B cell (primary cell): Measurements from ENCODE around the gene CTNND1. TPM values are rescaled to one million over a fixed set of nuclear protein-coding genes. Genes with fewer than 3 reads are reported as not detected.

Source experiments
- ATAC-seq: fragments of 200-7000 bp; cut with Tn5 transposase; one replicate; pipeline ENCODE4 v1.10.0; 2021; ENCODE audit warnings: low read depth, mild to moderate bottlenecking, moderate number of reproducible peaks, moderate library complexity
- CTCF ChIA-PET: fragments of 350-600 bp; sonication (Branson Sonifier 250); formaldehyde crosslinking; loops from one replicate; lab custom pipeline; 2021; ENCODE audit warnings: antibody characterized with exemption, inconsistent platforms; lab: Charles Lee
- POLR2A ChIA-PET: fragments of 350-600 bp; sonication (Branson Sonifier 250); formaldehyde crosslinking; loops from one replicate; lab custom pipeline; 2021; ENCODE audit warnings: antibody characterized with exemption; lab: Charles Lee
- DNase-seq: peaks from one replicate; pipeline ENCODE4 v3.0.0; 2013
- H2AFZ ChIP-seq: 2 replicates; pipeline ENCODE4 v1.6.1; 2012; ENCODE audit warnings: mild to moderate bottlenecking, low read depth, low read length; ENCODE audit not compliant: insufficient read depth, poor library complexity, severe bottlenecking
- H3K27ac ChIP-seq, 2 donors: 1 replicate in 1 of 2; 2 replicates in 1 of 2; pipeline ENCODE4 v1.5.1; 2012 to 2013; ENCODE audit warnings: low read length in 2 of 2, mild to moderate bottlenecking in 2 of 2, moderate library complexity in 1 of 2
- H3K27me3 ChIP-seq, 4 experiments: fragments of 200-600 bp in 1 of 4; sonication (generic) in 1 of 4; replicated peaks in 1 of 4; 1 replicate in 2 of 4; 2 replicates in 2 of 4; pipeline versions ENCODE4 v1.6.1 to v1.7.0; 2013 to 2016; ENCODE audit warnings: low read length in 3 of 4, mild to moderate bottlenecking in 2 of 4, mixed read lengths in 1 of 4, moderate library complexity in 1 of 4; ENCODE audit not compliant: insufficient read depth in 4 of 4, control insufficient read depth in 3 of 4; ENCODE audit errors: control extremely low read depth in 1 of 4
- H3K36me3 ChIP-seq, 2 experiments: replicated peaks in 1 of 2; 1 replicate in 1 of 2; 2 replicates in 1 of 2; pipeline versions ENCODE4 v1.6.1 to v1.7.1; 2013; ENCODE audit warnings: low read length in 1 of 2; ENCODE audit not compliant: insufficient read depth in 2 of 2, control insufficient read depth in 1 of 2; ENCODE audit errors: control extremely low read depth in 1 of 2, extremely low read depth in 1 of 2
- H3K4me1 ChIP-seq, 2 donors: fragments of 200-600 bp in 1 of 2; sonication (generic) in 1 of 2; 1 replicate in 1 of 2; 2 replicates in 1 of 2; pipeline versions ENCODE4 v1.5.1 to v1.6.1; 2013 to 2017; ENCODE audit warnings: low read length in 2 of 2; ENCODE audit not compliant: control insufficient read depth in 2 of 2, insufficient read depth in 2 of 2
- H3K4me2 ChIP-seq: replicated peaks from 2 replicates; pipeline ENCODE3; 2012; ENCODE audit warnings: mild to moderate bottlenecking, low read depth, low read length; ENCODE audit not compliant: poor library complexity, severe bottlenecking
- H3K4me3 ChIP-seq, 5 experiments: fragments of 200-600 bp in 1 of 5; sonication (generic) in 1 of 5; 1 replicate in 3 of 5; 2 replicates in 2 of 5; pipeline versions ENCODE4 v1.5.1 to v1.7.0; 2011 to 2016; ENCODE audit warnings: low read length in 4 of 5, mild to moderate bottlenecking in 4 of 5, low read depth in 2 of 5, control low read depth in 1 of 5, moderate library complexity in 1 of 5; ENCODE audit not compliant: insufficient read depth in 1 of 5; ENCODE audit errors: control extremely low read depth in 1 of 5, extremely low read depth in 1 of 5
- H3K79me2 ChIP-seq: fragments of 200-600 bp; sonication (generic); one replicate; pipeline ENCODE4 v1.6.0; 2016; ENCODE audit warnings: low read length; ENCODE audit not compliant: control insufficient read depth, insufficient read depth
- H3K9ac ChIP-seq: fragments of 200-600 bp; sonication (generic); 2 replicates; pipeline ENCODE4 v1.6.1; 2017; ENCODE audit warnings: mild to moderate bottlenecking, low read length, moderate library complexity
- H3K9me3 ChIP-seq, 3 donors: one replicate each; pipeline versions ENCODE4 v1.6.1 to v1.7.1; 2013; ENCODE audit warnings: low read length in 2 of 3; ENCODE audit not compliant: control insufficient read depth in 2 of 3, insufficient read depth in 1 of 3; ENCODE audit errors: control extremely low read depth in 1 of 3
- H4K20me1 ChIP-seq: 2 replicates; pipeline ENCODE4 v1.6.0; 2012; ENCODE audit warnings: mild to moderate bottlenecking, low read length; ENCODE audit not compliant: insufficient read depth, control insufficient read depth, poor library complexity, severe bottlenecking
- H3K27ac Mint-ChIP-seq: one replicate; pipeline ENCODE4 v1.8.0; 2021; ENCODE audit warnings: mixed read lengths
- H3K27me3 Mint-ChIP-seq: one replicate; pipeline ENCODE4 v1.8.0; 2021; ENCODE audit warnings: mixed read lengths
- H3K4me1 Mint-ChIP-seq: one replicate; pipeline ENCODE4 v1.8.0; 2021; ENCODE audit warnings: mixed read lengths
- H3K4me3 Mint-ChIP-seq: one replicate; pipeline ENCODE4 v1.8.0; 2021; ENCODE audit warnings: mixed read lengths
- H3K9me3 Mint-ChIP-seq: one replicate; pipeline ENCODE4 v1.8.0; 2022; ENCODE audit warnings: mixed read lengths; ENCODE audit not compliant: insufficient read depth
- CTCF ChIP-seq: fragments of 200-600 bp; IDR thresholded peaks from one replicate; pipeline ENCODE4 v1.8.0; 2022; ENCODE audit warnings: antibody characterized with exemption, mild to moderate bottlenecking
- EZH2 ChIP-seq: IDR thresholded peaks from 2 replicates; pipeline ENCODE4 v1.6.1; 2012; ENCODE audit warnings: borderline replicate concordance, low read depth, mild to moderate bottlenecking, moderate library complexity, low read length; ENCODE audit not compliant: insufficient read depth, poor library complexity, severe bottlenecking
- WGBS: methylation state at CpG from one replicate; pipeline ENCODE4 v1.1.5; 2013; ENCODE audit warnings: missing lambda C conversion rate; ENCODE audit not compliant: insufficient coverage; 5-methylcytosine and 5-hydroxymethylcytosine counted together
- intact Hi-C: fragments of 100-400 bp; cut with micrococcal nuclease; formaldehyde crosslinking; loops from one replicate; pipeline ENCODE4 v1.10.0; 2022
- polyA plus RNA-seq: library from polyadenylated mRNA; depleted of rRNA; stranded (reverse); fragments of >200 nt; gene quantifications from 2 replicates; pipeline ENCODE4 v1.2.3, GENCODE V29; 2012
- total RNA-seq, 2 donors: library from RNA; stranded (reverse); fragments of 120-200 nt in 1 of 2; gene quantifications; 1 replicate in 1 of 2; 2 replicates in 1 of 2; pipeline versions ENCODE4 v1.2.3 to v1.2.4, GENCODE V29; 2013 to 2022

CTNND1 gene
- total and polyA plus RNA-seq, 2 donors (not counting 1 experiment from before 2014, with no cell fraction given), result 12.1 to 54.4 TPM

- Mint-ChIP-seq H3K4me3 (no peak overlapping the region), H3K27me3 (no peaks in the 10 kb centered on the region), H3K9me3 (no peaks in the 10 kb centered on the region), H3K4me1 (no peaks in the 10 kb centered on the region), H3K27ac (no peak overlapping the region)
- Histone ChIP-seq H3K9me3 (no peaks in the 10 kb centered on the region), H3K36me3 (peaks cover 4 to 48% of the 10 kb centered on the region in 2 experiments), H3K4me1 (no peaks in the 10 kb centered on the region), H3K27me3 (no peaks in the 10 kb centered on the region), H3K4me2 (no peak overlapping the region), H4K20me1 (no peaks in the 10 kb centered on the region), H3K79me2 (no peaks in the 10 kb centered on the region), H3K9ac (no peak overlapping the region), H3K27ac (no peak overlapping the region), H3K4me3 (no peak overlapping the region), H2AFZ (no peak overlapping the region)
- DNase-seq (no peak), ATAC-seq (no peak)
- POLR2A ChIA-PET, result no interaction called here
- CTCF ChIA-PET, result no interaction called here
- no CpG with 5 or more reads among the region's 2 CpGs for WGBS
- no peak for TF ChIP-seq EZH2
- TF ChIP-seq CTCF, result no peak
- intact Hi-C loops, result no loop called here
These were observed 53.9 kb downstream of the CTNND1 start for GRCh38 chr11:57815476-57815875.

- H3K4me3 ChIP-seq, result no peak overlapping the region
- no peaks in the 10 kb centered on the region for H4K20me1 ChIP-seq
- H3K36me3 ChIP-seq, result peaks cover 4 to 44% of the 10 kb centered on the region in 2 experiments
- H2AFZ ChIP-seq, result no peak overlapping the region
- no peaks in the 10 kb centered on the region for H3K27me3 ChIP-seq
- H3K9me3 Mint-ChIP-seq, result no peaks in the 10 kb centered on the region
- no peak overlapping the region for H3K27ac ChIP-seq
- H3K79me2 ChIP-seq, result no peaks in the 10 kb centered on the region
- no peaks in the 10 kb centered on the region for H3K4me1 ChIP-seq
- H3K27me3 Mint-ChIP-seq, result no peaks in the 10 kb centered on the region
- no peak for DNase-seq
- H3K4me1 Mint-ChIP-seq, result no peaks in the 10 kb centered on the region
- no peak overlapping the region for H3K27ac Mint-ChIP-seq
- TF ChIP-seq EZH2, result no peak
- TF ChIP-seq CTCF, result no peak
- H3K9me3 ChIP-seq, result no peaks in the 10 kb centered on the region
- no peak overlapping the region for H3K4me3 Mint-ChIP-seq
- ChIA-PET POLR2A (no interaction called here), CTCF (no interaction called here)
- H3K4me2 ChIP-seq, result no peak overlapping the region
- H3K9ac ChIP-seq, result no peak overlapping the region
- no peak for ATAC-seq
- WGBS, result 81% methylated on average over 3 of the region's 5 CpGs
- intact Hi-C loops, result no loop called here
These were observed 54.3 kb downstream of the CTNND1 start for GRCh38 chr11:57815877-57816276.
